OCI-LY7 (cell line): ENCODE results near the gene KBTBD7. TPM values are rescaled to one million over a fixed set of nuclear protein-coding genes. Genes with fewer than 3 reads are reported as not detected.
A peak's percentile ranks its signal among the peaks of the same experiment; 100 is the strongest.
"Not testable (repeated sequence)": the region's sequence is repeated elsewhere in the genome, so short reads cannot be mapped to it uniquely, and the experiment has no call there.

ENCODE experiments used
- BruUV-seq: library from RNA; stranded (reverse); fragments of 400-500 nt; replicated peaks from 2 replicates; lab custom pipeline; 2021; lab: Mats Ljungman, UMichigan
- CTCF ChIA-PET: fragments of 300-600 bp; sonication (Branson Sonifier 250); formaldehyde crosslinking; loops from one replicate; lab custom pipeline; 2022; ENCODE audit warnings: antibody characterized with exemption; ENCODE audit not compliant: unreplicated experiment; lab: Charles Lee
- POLR2A ChIA-PET: fragments of 300-600 bp; sonication (Branson Sonifier 250); formaldehyde crosslinking; loops from one replicate; lab custom pipeline; 2022; ENCODE audit warnings: antibody characterized with exemption; lab: Charles Lee
- DNase-seq: peaks from one replicate; pipeline ENCODE4 v3.0.0-alpha.2; 2015; ENCODE audit warnings: low spot score
- H2AFZ ChIP-seq: fragments of 200-600 bp; sonication (generic), shearing (Covaris generic); 2 replicates; pipeline ENCODE4 v1.6.1; 2014; ENCODE audit warnings: mild to moderate bottlenecking, antibody characterized with exemption, low read length, moderate library complexity
- H3K27ac ChIP-seq: fragments of 200-600 bp; sonication (generic); 2 replicates; pipeline ENCODE4 v1.5.1; 2014; ENCODE audit warnings: mixed run types, low read depth, mild to moderate bottlenecking, moderate library complexity, low read length, inconsistent platforms; ENCODE audit not compliant: poor library complexity, severe bottlenecking
- H3K36me3 ChIP-seq: fragments of 200-600 bp; sonication (generic); 2 replicates; pipeline ENCODE4 v1.6.1; 2014; ENCODE audit warnings: mild to moderate bottlenecking, antibody characterized with exemption, low read length, moderate library complexity, mixed read lengths; ENCODE audit not compliant: insufficient read depth
- H3K4me1 ChIP-seq: fragments of 200-600 bp; sonication (generic); 2 replicates; pipeline ENCODE4 v1.5.1; 2014; ENCODE audit warnings: mild to moderate bottlenecking, low read length; ENCODE audit not compliant: insufficient read depth, poor library complexity, severe bottlenecking
- H3K4me2 ChIP-seq: fragments of 200-600 bp; sonication (generic); 2 replicates; pipeline ENCODE4 v1.6.1; 2014; ENCODE audit warnings: mild to moderate bottlenecking, low read length
- H3K4me3 ChIP-seq: fragments of 200-600 bp; sonication (generic); 2 replicates; pipeline ENCODE4 v1.5.1; 2014; ENCODE audit warnings: mild to moderate bottlenecking, low read depth, low read length; ENCODE audit not compliant: poor library complexity, severe bottlenecking
- H3K79me2 ChIP-seq: fragments of 200-600 bp; sonication (generic); 2 replicates; pipeline ENCODE4 v1.6.1; 2016; ENCODE audit warnings: low read depth, mild to moderate bottlenecking, low read length, moderate library complexity, mixed read lengths; ENCODE audit not compliant: insufficient read depth
- H3K9me2 ChIP-seq: fragments of 200-600 bp; sonication (generic); 2 replicates; pipeline ENCODE4 v1.6.1; 2016; ENCODE audit warnings: mild to moderate bottlenecking, low read length, mixed read lengths; ENCODE audit not compliant: insufficient read depth
- H3K9me3 ChIP-seq: fragments of 200-600 bp; sonication (generic); 2 replicates; pipeline ENCODE4 v1.6.1; 2014; ENCODE audit warnings: mild to moderate bottlenecking, mixed run types, low read length, mixed read lengths
- H4K20me1 ChIP-seq: fragments of 200-600 bp; sonication (generic); 2 replicates; pipeline ENCODE4 v1.6.1; 2014; ENCODE audit warnings: mild to moderate bottlenecking, antibody characterized with exemption, low read length, moderate library complexity, mixed read lengths; ENCODE audit not compliant: insufficient read depth
- EZH2phosphoT487 ChIP-seq: fragments of 200-600 bp; sonication (generic); IDR thresholded peaks from 2 replicates; pipeline ENCODE4 v1.6.1; 2018; ENCODE audit warnings: low read depth, borderline replicate concordance, mild to moderate bottlenecking, mixed run types, antibody characterized with exemption, low read length, moderate library complexity, mixed read lengths
- intact Hi-C: fragments of 100-400 bp; cut with micrococcal nuclease; formaldehyde crosslinking; loops from one replicate; pipeline ENCODE4 v1.10.0; 2022; ENCODE audit not compliant: unreplicated experiment
- total RNA-seq, 2 experiments: library from RNA; depleted of rRNA in 1 of 2; stranded (reverse); fragments of >200 nt in 1 of 2; shearing (Covaris generic) in 1 of 2; gene quantifications; 2 replicates each; pipeline ENCODE4 v1.2.3, GENCODE V29; 2014 to 2022
- TF ChIP-seq, protein P1 (sequence below): fragments of 200-600 bp; sonication (generic); conservative IDR thresholded peaks from 2 replicates; pipeline ENCODE4 v1.5.1; 2014; ENCODE audit warnings: mild to moderate bottlenecking, antibody characterized with exemption, low read length, moderate library complexity, mixed read lengths

The KBTBD7 gene
- total RNA-seq, 2 experiments from 2014 or later, result 3.1 to 6.5 TPM

DNA sequence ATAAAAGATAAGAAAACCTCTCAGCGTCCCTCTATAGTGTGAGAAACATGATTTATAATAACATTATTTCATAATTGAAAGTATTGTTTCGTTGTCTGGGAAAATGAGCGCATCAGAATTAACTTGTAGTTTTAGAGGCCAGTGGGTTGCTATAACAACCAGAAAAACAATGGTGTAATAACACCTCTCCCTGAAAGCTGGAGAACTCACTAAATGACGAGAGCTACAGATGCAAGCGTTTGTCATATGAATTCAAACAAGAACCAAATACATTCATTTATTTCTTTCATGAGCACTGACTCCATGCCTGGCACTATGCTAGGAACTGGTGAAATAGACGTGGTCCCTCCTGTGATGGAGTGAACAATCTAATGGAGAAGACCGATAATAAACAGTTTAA is 16.3 kb downstream of the KBTBD7 start:
- H3K4me1 ChIP-seq, result no peaks in the 10 kb centered on the region
- CTCF ChIA-PET, result no interaction called here
- no peak overlapping the region for H2AFZ ChIP-seq
- H3K9me2 ChIP-seq, result no peaks in the 10 kb centered on the region
- no peak overlapping the region for H3K4me2 ChIP-seq
- intact Hi-C loops, result no loop called here
- no peaks in the 10 kb centered on the region for H3K36me3 ChIP-seq
- no peak for DNase-seq
- TF ChIP-seq, protein P1, sequence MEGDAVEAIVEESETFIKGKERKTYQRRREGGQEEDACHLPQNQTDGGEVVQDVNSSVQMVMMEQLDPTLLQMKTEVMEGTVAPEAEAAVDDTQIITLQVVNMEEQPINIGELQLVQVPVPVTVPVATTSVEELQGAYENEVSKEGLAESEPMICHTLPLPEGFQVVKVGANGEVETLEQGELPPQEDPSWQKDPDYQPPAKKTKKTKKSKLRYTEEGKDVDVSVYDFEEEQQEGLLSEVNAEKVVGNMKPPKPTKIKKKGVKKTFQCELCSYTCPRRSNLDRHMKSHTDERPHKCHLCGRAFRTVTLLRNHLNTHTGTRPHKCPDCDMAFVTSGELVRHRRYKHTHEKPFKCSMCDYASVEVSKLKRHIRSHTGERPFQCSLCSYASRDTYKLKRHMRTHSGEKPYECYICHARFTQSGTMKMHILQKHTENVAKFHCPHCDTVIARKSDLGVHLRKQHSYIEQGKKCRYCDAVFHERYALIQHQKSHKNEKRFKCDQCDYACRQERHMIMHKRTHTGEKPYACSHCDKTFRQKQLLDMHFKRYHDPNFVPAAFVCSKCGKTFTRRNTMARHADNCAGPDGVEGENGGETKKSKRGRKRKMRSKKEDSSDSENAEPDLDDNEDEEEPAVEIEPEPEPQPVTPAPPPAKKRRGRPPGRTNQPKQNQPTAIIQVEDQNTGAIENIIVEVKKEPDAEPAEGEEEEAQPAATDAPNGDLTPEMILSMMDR, result no peak
- TF ChIP-seq EZH2phosphoT487, result no peak
- H3K4me3 ChIP-seq, result no peak overlapping the region
- peaks cover 13% of the 10 kb centered on the region for H3K9me3 ChIP-seq
- H4K20me1 ChIP-seq, result no peaks in the 10 kb centered on the region
- H3K79me2 ChIP-seq, result no peaks in the 10 kb centered on the region
- BruUV-seq, result no TSS peak
- no peak overlapping the region for H3K27ac ChIP-seq
- POLR2A ChIA-PET, result no interaction called here

DNA sequence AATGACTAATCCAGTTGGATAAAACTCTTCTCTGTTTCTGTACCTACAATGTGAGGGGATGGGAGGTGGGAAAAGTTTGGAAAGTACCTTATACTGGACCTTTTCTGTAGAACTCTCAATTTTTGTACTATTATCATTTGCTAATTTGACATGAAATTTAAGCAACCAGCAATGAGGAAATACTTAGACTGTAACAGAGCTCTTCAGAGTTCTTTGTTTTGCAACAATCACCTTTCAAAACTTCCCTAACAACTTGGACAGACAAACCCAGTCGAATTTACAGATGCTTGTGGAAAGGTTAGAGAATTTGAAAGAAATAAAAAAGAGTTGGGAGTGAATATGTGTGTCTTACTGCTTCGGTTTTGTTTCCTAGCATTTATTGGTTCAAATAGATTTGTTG is 16.8 kb downstream of the KBTBD7 start:
- Histone ChIP-seq H3K4me1 (no peaks in the 10 kb centered on the region), H3K9me2 (no peaks in the 10 kb centered on the region), H4K20me1 (no peaks in the 10 kb centered on the region), H3K4me2 (no peak overlapping the region), H3K79me2 (no peaks in the 10 kb centered on the region), H3K27ac (no peak overlapping the region), H3K9me3 (peaks cover 13% of the 10 kb centered on the region), H3K36me3 (no peaks in the 10 kb centered on the region), H2AFZ (no peak overlapping the region), H3K4me3 (no peak overlapping the region)
- CTCF ChIA-PET, result no interaction called here
- BruUV-seq, result no TSS peak
- POLR2A ChIA-PET, result no interaction called here
- DNase-seq, result no peak
- TF ChIP-seq, protein P1, result no peak
- no peak for TF ChIP-seq EZH2phosphoT487
- intact Hi-C loops, result no loop called here

DNA sequence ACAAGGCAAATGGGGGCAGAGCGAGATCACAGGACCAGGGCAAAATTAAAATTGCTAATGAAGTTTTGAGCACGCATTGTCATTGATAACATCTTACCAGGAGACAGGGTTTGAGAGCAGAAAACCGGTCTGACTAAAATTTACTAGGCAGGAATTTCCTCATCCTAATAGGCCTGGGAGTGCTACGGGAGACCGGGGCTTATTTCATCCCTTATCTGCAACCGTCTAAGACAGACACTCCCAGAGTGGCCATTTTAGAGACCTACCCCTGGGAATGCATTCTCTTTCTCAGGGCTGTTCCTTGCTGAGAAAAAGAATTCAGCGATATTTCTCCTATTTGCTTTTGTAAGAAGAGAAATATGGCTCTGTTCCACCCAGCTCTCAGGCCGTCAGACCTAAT is 18.8 kb downstream of the KBTBD7 start:
- intact Hi-C loops, H3K27ac ChIP-seq, H3K4me3 ChIP-seq, H2AFZ ChIP-seq, H3K4me1 ChIP-seq, H3K9me2 ChIP-seq, CTCF ChIA-PET, BruUV-seq, H4K20me1 ChIP-seq, H3K79me2 ChIP-seq, H3K36me3 ChIP-seq, H3K4me2 ChIP-seq: not testable (repeated sequence)
- peak; percentile 11 for DNase-seq
- POLR2A ChIA-PET, result interaction anchor here (0.6 kb wide), 1 partner anchor 1260 kb away, joined by 3 read pairs; no protein-coding TSS in a partner anchor
- peaks cover 13% of the 10 kb centered on the region for H3K9me3 ChIP-seq
